Hepatocyte (in vitro differentiated cells): ENCODE results near the gene SUN2.

ENCODE experiments used
- CTCF ChIP-seq: fragments of 200-600 bp; sonication (generic); IDR thresholded peaks from 2 replicates; pipeline ENCODE4 v1.5.1; 2016; ENCODE audit warnings: antibody characterized with exemption, mild to moderate bottlenecking; ENCODE audit not compliant: poor library complexity
- EZH2 ChIP-seq: fragments of 200-600 bp; sonication (generic); IDR thresholded peaks from 2 replicates; pipeline ENCODE4 v1.6.1; 2016; ENCODE audit warnings: antibody characterized with exemption, mild to moderate bottlenecking, borderline replicate concordance

- no peak for TF ChIP-seq CTCF
- TF ChIP-seq EZH2, result no peak
Observed at GRCh38 chr22:38707346-38707745, 48.5 kb downstream of the SUN2 start.
